COLO829 (cell line): ENCODE data around the gene TAMALIN.
"Not testable (repeated sequence)": the region's sequence is repeated elsewhere in the genome, so short reads cannot be mapped to it uniquely, and the experiment has no call there.

Experiments
- DNase-seq: peaks from one replicate; pipeline ENCODE4 v3.0.0; 2012; ENCODE audit warnings: low spot score

Gene TAMALIN

DNA sequence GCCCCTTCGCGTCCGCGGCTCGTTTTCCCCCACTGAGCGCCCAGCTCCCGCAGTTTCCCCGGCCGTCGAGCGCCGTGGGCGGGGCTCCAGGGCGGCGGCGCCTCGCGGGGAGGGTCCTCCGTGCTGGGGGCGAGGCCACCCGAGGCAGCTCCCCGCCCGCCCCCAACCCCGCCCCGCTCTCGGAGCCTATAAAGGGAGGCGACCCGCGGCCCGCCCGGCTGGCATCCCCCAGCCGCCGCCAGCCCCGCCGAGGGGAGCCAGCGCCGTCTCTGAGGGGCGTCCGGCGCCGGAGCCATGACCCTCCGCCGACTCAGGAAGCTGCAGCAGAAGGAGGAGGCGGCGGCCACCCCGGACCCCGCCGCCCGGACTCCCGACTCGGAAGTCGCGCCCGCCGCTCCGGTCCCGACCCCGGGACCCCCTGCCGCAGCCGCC is at the start of gene TAMALIN:
TAMALIN (plus strand) TSS at position 221 of the 432 bp plus-strand sequence; CDS start at position 295, 74 bp downstream.
- peak; percentile 76 for DNase-seq

DNA sequence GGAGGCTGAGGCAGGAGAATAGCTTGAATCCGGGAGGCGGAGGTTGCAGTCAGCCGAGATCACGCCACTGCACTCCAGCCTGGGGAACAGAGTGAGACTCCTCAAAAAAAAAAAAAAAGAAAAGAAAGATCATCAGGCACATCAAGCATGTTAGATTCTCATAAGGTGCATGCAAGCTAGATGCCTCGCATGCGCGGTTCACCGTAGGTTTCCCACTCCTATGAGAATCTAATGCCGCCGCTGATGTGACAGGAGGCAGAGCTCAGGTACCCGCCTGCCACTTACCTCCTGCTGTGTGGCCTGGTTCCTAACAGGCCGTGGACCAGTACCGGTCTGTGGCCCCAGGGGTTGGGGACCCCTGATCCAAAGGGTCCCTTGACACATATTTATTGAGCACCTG is 48.2 kb upstream of the TAMALIN start:
- DNase-seq = no peak

DNA sequence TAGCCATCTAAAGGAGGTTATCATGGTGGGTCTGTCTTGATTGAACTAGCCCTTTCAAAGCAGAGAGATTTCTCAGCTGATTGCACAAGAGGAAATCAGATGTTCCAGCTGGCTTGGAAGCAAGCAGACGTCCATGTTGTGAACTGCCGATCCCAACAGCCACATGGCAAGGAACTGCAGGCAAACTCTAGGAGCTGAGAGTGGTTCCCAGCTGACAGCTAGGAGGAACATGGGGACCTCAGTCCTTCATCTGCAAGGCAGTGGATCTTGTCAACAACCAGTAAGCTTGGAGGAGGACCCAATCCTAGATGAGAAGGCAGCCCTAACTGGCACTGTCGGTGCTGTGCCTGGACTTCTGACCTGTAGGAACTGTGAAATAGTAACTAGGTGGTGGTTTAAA is 47.5 kb upstream of the TAMALIN start:
- DNase-seq = no peak

DNA sequence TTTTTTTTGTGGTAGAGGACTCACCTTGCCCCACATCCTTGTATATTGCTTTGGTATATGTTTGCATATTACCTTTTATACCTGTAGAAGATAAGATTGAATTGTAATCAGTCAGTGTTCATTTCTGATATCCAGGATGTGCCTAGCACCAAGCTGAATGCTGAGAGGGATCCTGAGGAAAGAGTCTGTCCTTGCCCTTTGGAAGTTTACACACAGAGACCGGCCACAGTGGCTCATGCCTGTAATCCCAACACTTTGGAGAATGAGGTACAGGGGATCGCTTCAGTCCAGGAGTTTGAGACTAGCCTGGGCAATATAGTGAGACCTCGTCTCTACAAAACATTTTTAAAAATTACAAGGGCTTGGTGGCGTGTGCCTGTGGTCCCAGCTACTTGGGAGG is 46.8 kb upstream of the TAMALIN start:
- DNase-seq = no peak

DNA sequence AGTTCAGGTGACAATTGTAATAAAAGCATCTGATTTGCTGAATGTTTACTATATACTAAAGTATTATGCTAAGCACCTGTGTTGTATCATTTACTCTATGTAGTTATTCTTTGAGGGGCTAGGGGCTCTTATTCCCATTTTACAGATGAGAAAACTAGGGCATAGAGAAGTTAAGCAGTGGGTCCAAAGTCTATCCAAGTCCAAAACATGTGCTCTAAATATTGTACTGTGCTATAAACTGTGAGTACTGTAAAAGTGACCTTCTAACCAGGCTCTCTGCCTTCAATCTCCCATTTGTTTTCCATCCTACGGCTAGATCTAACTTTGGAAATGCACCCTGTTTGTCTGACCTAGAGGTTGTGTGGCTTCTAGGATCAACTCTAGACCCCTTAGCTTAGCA is 46.3 kb upstream of the TAMALIN start:
- no peak for DNase-seq

DNA sequence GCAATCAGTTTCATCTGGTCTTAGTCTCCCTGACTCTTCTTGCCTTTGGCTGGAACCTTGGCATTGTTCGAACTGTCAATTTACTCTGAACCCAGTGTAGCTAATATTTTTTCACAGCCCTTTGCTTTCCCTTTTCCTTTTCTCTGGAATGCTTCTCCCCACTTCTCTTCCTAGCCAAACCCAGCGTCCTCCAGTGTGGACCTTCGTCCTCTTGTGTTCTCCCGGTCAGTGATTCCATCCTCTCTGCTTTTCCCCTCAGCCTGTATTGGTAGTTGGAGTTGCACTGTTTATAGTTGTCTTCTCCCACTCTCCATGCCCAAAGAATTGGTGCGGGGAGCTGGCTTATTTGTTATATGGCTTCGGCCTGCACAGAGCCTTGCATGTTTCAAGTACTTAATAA is 45.9 kb upstream of the TAMALIN start:
- no peak for DNase-seq

DNA sequence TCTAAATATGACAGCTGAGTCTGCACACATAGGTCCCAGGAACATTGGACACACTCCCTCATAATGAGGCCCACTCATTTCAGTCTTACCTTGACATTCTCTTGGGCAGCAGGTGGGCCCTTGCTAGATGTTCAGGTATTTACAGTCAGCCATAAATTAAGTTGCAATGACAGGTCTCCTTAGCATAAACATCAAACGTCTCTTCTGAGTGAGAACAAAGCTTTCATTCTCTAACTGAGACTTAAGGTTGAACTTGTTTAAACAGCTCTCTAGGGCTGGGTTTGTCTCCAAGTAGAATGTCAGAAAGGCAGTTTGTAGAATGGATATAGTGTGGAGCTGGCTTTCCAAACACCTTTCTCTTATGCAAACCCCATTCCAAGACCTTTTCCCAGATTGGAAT is 44.9 kb upstream of the TAMALIN start:
- DNase-seq = peak; percentile 66

DNA sequence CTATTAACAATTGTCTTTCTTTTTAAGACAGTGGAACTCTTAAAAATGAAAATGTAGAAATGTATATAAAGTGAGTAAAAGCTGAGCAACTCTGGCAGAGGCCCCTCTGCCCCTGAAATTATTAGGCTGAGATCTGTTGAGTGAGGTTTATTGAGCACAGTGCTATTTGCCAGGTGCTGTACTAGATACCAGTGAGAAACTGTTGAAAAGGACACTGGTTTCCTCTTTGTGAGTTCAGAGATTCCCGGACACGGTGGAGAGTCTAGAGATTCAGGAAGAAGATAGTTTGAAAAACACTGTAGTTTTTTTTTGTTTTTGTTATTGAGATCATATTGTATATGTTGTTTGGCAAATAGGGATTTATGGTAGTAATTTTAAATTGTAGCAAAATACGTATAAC is 44.0 kb upstream of the TAMALIN start:
- DNase-seq = no peak

DNA sequence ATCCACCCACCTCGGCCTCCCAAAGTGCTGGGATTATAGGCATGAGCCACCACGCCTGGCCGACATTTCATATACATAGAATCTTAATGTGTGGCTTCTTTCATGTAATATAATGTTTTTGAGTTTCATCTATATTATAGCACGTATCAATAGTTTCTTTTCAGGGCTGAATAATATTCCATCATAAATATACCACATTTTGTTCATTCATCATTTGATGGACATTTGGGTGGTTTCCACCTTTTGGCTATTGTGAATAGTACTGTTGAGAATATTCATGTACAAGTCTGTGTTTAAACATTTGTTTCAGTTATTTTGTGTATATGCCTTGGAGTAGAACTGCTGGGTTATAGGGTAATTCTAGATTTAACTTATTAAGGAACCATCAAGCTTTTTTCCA is 43.3 kb upstream of the TAMALIN start:
- DNase-seq = no peak

DNA sequence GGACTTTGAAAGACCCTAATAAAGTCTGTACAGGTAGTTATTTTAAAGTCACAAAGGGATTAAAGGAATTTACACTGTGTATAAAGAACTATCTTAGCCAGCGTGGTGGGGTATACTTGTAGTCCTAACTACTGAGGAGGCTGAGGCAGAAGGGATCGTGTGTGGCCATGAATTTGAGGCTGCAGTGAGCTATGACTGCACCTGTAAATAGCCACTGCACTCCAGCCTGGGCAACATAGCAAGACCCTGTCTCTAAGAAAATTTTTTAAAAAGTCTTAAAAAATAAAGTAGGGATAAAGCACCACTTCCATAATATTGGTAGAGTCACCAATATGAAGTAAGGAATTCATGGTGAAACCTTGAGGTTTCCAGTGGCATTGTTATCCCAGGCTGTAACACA is 37.1 kb upstream of the TAMALIN start:
- no peak for DNase-seq

DNA sequence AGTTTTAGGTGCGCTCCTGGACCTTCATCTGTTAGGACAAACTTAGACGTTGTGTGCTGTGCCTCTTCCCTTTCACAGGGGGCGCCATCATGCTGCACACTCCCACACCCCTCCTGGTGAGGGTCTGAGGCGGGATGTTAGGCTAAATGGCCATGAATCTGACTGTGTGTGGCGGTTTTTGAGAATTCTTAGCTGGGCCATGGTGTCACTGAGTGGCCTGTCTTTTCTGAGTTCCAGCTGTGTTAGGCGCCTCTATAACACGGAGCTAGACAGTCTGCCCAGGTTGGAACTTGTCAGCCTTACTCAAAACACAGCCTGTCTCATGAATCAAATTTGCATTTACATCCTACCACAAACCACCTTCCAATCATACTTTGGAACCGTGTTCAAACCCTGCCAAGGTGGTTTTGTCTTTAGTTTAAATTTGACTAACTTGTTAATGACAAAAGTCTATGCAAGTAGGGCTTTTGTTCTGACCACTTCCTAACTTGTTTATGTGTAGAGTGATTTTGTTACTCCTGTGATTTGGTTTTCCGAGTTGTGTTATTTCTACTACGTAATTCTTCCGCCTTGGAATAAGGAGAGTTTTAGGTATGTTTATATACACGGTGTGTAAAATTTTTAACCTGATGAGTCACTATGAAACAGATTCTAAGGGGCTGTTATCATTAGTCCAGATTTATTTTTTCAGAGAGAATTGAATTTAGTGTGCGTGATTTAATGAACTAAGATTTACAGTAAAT is 35.7 kb upstream of the TAMALIN start:
- DNase-seq = peak; percentile 10

DNA sequence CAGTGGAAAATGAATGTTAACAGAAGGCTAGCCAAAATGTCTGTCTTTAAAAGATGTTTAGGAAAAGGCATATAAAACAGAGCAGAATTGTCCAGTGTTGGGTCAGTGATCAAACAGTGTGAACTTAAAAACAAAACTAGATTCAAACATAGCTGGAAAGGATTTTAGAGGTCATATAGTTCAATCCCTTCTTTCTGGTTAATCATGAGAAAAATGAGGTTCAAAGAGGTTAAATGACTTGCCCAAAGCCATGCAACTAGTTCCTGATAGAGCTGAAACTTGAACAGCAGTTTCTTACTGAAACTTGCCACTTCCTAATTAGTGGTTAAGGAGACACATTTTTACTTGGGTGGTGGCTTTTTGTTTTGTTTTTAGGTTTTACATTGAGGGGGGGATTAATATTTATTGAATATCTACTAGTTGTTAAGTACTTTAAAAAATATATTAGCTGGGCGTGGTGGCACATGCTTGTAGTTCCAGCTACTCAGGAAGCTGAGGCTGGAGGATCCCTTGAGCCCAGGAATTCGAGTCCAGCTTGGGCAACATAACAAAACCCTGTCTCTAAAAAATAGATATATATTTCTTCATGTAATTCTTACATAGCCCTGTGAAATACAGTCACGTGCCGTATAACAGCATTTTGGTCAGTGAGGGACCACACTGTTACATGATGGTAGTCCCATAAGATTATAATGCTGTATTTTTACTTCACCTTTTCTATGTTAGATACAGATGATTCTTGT is 34.9 kb upstream of the TAMALIN start:
- DNase-seq = no peak

DNA sequence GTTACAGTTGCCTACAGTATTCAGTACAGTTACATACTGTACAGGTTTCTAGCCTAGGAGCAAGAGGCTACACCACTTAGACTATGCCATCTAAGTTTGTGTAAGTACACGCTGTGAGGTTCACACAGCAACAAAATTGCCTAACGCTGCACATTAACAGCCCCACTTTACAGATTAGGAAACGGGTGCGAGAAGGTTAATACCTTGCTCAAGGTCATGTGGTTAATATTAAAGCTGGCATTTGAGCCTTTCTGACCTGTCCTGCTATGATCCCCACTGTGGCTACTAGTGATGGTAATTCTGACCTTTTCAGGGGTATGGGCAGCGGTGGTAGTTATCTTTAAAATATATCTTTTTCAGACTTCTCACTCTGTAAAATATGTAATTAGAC is 34.3 kb upstream of the TAMALIN start:
- no peak for DNase-seq

DNA sequence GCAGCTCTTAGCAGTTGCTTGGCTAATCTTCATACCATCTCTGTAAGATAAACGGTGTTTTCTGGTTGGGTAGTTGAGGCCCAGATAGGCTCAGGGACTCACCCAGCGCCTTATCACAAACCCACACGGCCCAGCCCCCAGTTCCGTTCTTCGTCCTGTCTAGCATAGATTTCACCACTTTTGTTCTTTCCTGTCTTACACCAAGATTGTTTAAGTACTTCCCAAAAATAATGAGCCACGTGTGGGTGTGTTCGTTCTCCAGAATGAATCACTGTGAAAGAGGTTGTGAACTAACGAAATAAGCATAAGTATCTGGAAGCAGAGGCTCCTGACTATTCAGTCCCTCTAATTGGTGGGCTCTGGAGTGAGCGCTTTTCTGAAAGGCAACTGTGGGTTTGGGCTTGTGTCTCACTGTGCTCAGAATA is 33.9 kb upstream of the TAMALIN start:
- no peak for DNase-seq

DNA sequence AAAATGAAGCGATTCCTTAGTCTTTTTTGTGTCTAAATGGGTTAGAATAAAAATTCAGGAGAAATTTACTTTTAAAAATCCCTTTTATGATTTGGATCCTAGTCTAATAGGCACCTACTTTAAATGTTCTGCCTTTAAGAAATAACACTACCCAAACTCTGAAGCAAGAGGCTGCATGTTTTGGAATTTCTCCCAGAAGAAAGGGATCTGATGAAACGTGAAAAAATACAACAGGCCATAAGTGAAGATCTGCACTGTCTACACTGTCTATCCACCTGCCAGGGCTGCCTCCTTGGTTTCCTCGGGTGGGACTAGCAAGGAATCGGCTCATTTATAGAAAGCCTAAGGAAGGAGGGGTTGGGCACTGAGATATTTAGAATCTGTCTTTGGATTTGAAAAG is 33.2 kb upstream of the TAMALIN start:
- no peak for DNase-seq

DNA sequence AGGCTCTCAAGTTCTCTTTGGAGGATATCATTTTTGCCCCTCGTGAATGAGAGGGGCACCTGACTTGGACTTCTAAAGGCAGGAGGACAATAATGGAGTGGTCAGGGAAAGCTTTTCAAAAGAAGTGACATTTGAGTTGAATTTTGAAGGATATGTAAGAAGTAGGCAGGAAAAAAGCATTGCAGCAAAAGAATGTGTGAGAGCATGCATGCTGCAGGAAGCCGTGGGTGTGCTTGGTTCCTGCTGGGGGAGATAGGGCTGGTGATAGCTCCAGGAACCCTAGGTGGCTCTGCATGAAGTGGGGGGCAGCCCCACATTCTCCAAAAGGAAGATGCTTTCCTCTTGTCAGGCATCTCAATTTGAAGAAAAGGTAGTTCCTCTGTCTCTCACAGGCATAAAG is 32.1 kb upstream of the TAMALIN start:
- no peak for DNase-seq

DNA sequence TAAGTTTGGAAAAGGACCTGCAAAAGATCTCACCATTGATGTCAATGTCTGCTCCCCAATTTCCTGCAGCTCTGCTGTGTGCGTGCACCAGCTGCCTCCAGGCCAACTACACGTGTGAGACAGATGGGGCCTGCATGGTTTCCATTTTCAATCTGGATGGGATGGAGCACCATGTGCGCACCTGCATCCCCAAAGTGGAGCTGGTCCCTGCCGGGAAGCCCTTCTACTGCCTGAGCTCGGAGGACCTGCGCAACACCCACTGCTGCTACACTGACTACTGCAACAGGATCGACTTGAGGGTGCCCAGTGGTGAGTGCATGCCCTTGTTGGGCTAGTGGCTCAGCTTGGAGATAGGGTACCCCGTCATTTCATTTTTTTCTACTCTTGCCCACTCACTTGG is 31.6 kb upstream of the TAMALIN start:
- no peak for DNase-seq

DNA sequence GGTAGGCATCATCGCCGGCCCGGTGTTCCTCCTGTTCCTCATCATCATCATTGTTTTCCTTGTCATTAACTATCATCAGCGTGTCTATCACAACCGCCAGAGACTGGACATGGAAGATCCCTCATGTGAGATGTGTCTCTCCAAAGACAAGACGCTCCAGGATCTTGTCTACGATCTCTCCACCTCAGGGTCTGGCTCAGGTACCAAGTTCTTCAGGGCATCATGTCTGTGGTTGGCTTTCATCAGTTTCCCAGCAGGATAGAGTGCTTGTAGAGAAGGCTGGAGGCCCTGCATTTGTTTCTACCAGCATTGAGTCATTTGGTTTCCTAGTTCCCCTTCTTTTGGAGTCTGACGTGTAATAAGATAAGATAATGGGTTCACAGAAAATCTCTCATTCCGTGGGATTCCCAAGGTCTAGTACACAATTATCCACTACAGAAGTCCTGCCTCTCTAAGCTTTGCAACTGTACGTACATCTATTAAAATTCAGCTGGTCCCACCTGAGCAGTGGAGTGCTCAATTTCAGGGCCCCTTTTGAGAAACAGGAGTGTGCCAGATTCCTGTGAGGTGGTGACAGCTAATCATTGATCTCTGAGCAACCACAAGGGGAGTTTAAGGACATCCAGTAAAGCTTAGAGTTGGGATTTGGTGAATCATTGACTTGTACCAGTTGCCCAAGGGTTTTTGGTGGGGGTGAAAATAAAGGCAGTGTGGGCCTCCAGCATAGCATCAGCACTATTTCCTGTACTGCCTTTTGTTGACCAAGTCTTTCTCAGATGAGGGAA is 30.2 kb upstream of the TAMALIN start:
- no peak for DNase-seq

DNA sequence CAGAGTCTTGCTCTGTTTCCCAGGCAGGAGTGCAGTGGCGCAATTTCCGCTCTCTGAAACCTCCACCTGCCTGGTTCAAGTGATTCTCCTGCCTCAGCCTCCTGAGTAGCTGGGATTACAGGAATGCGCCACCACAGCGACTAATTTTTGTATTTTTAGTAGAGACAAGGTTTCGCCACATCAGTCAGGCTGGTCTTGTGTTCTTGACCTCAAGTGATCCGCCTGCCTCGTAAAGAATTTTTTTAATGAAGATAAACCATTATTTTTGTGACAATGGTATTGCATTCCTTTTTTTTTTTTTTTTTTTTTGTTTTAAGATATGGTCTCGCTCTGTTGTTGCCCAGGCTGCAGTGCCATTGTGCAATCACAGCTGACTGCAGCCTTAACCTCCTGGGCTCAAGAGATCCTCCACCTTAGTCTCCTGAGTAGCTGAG is 29.4 kb upstream of the TAMALIN start:
- DNase-seq = no peak

DNA sequence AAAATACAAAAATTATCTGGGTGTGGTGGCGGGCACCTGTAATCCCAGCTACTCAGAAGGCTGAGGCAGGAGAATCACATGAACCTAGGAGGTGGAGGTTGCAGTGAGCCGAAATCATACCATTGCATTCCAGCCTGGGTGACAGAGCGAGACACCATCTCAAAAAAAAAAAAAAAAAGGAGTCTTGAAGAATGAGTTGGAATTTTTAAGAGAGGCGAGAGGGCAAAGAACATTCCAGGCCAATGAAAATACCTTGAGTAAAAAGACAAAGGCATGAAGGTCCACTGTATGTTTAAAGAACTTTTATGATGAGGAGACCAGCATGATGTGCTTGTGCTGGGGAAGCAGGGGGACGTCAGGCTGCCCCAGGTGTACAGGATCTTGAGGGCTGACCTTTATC is 27.4 kb upstream of the TAMALIN start:
- not testable (repeated sequence) for DNase-seq

DNA sequence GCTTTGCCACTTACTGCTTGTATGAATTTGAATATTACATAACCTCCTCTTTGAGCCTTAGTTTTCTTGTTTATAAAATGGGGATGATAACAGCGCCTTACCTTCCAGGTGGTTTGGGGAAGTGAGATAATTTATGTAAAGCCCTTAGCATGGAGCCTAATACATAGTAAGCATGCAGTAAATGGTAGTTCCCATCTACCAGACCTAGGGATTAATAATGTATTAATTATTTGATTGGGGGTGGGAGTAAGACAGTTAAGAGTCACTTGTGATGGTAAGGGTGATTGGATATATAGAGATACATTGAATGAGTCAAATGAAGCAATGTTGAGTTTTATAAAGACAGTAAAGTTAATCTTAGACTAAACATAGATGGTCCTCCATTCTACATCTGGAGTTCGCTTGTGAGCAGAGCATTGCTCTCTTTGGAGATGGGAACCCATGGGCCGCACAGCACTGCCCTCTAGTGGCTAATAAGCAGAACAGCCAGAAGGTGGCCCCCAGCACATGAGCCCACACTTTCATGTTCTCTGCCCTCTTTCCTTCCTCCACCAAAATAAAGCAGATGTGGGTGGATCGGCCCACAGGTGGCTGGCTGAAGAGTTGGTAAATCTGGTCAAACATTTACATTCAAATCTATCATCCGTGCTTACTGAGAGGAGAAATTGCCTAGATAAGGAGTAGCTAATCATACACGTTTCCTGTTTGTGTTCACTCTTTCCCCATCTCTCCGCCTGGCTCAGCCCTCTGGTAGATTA is 26.5 kb upstream of the TAMALIN start:
- peak; percentile 94 for DNase-seq

DNA sequence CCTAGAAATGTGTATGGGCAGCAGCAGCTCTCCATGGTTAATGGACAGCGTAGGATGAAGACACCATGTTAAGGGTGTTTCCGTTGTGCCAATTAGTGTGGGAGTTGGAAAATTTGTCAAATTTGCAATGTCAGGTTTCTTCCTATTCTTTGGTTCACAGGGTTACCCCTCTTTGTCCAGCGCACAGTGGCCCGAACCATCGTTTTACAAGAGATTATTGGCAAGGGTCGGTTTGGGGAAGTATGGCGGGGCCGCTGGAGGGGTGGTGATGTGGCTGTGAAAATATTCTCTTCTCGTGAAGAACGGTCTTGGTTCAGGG is 26.0 kb upstream of the TAMALIN start:
- DNase-seq = no peak
